HG02623 (cell line): Measurements from ENCODE around the gene NXNL1.

Experiments
- ATAC-seq: cut with Tn5 transposase; IDR thresholded peaks from one replicate; pipeline ENCODE4 v1.9.1; 2021; ENCODE audit warnings: moderate library complexity; ENCODE audit not compliant: unreplicated experiment

Gene NXNL1

DNA sequence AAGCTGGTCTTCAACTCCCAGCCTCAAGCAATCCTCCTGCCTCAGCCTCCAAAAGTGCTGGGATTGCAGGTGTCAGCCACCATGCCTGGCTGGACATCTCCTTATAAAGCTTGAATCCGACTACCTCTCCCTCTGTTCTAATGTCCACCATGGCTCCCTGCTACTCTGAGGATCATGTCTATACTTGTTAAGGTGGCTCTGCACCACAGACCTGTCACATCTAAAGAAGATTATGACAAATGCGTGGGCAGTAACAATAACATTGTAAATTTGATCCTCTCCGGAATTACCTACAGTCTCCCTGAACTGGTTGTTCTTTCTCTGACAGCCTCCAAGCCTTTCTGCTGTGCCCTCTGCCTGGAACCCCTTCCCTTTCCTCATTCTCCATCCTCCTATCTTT, 1.8 kb downstream of the NXNL1 start:
- ATAC-seq: no peak

DNA sequence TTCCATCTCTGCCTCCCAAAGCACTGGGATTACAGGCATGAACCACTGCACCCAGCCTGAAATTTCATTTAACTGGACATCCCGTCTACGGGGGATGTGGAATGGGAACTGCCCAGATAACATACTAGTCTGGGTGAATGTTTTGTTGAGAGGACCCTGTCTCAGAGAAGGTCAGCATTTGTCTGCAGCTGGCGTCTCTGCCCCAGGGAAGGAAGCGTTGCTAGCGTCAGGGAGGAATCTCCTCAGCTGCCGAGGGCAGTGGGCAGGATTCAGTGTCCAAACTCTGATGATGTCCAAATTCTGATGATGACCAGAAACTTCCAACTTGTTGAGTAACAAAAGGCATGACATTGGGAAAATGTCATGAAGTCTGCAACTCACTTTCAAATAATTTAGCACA, 3.1 kb downstream of the NXNL1 start:
- no peak for ATAC-seq

DNA sequence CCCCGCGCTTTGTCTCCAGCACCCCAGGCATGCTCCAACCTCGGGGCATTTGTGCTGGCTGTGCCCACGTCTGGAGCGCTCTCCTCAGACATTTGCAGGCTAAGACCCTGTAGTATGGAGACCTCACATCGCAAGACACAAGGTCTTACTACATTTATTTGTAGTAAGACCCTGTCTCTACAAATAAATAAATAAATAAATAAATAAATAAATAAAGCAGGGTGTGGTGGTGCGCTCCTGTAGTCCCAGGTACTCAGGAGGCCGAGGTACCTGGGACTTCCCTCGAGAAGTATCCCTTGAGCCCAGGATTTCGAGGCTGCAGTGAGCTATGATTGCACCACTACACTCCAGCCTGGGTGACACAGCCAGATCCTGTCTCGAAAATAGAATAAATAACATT, 4.6 kb downstream of the NXNL1 start:
- ATAC-seq: no peak

- ATAC-seq: no peak
Measured at GRCh38 chr19:17455308-17456123, 5.2 kb downstream of the NXNL1 start.

GRCh38 chr19:17454576-17455071, 6.1 kb downstream of the NXNL1 start:
- no peak for ATAC-seq

GRCh38 chr19:17451820-17452219, 8.9 kb downstream of the NXNL1 start:
- ATAC-seq: no peak

DNA sequence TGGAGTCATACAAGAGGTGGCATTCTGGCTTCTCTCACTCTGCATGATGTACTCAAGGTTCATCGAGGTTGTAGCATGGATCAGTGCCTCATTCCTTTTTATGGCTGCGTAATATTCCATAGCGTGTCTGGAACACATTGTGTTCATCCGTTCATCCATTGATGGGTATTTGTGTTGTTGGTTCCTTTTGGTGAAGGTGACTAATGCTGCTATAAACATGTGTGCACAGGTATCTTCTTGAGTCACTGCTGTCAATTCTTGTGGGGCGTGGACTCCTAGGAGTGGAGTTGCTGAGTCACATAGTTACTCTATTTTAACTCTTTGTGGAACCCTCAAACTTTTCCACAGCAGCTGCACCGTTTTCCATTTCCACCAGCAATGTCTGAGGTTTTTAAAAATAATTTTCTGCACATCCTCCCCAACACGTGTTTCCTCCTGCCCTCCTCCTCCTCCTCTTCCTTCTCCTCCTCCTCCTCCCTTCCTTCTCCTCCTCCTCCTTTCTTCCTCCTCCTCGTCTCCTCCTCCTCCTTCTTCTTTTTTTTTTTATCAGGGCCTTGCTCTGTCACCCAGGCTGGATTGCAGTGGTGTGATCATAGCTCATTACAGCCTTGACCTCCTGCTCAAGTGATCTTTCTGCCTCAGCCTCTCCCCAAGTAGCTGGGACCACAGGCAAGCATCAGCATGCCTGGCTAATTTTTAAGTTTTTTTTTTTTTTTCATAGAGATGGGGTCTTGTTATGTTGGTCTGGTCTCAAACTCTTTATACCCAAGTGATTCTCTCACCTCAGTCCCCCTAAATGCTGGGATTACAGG, 10.3 kb downstream of the NXNL1 start:
- no peak for ATAC-seq

DNA sequence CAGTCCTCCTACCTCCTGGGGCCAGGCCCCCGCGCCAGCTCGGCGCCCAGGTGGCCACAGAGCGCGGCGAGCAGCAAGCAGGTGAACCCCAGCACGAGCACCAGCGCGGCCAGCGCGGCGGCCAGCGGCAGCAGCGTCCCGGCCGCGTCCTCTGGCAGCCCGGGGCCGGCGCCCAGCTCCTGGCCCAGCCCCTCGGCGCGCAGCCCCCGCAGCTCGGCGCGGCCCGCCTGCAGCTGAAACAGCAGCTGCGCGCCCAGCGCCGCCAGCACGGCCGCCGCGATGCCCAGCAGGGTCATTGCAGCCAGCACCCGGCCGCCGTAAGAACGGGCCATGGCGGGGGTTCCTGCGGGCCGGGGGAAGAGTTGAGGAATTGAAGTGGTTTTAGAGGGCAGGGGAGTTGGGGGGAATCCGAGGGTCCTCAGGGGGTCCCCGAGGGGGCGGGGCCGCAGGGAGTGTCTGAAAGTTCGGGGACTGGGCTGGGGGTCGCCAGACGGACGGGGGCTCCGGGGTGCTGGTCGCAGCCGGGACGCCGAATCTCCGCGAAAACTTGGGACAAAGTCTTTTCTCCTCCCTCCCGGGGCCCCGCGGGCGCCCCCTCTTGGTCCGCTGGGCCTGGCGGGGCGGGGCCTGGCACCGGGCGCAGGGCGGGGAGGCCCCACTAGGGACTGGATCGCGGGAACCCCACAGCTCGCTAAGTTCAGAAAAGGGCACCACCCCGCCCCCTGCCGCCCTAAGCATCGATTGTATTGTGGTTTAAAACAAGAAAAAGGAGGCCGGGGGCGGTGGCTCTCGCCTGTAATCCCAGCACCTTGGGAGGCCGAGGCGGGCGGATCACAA, 12.4 kb downstream of the NXNL1 start, which contains the start of gene TMEM221:
TMEM221 (minus strand) TSS at position 538 of the 837 bp plus-strand sequence; CDS start at position 332, 206 bp downstream.
- no peak for ATAC-seq

GRCh38 chr19:17447704-17448130, 13.0 kb downstream of the NXNL1 start:
- ATAC-seq: no peak

GRCh38 chr19:17445526-17446165, 15.1 kb downstream of the NXNL1 start:
- no peak for ATAC-seq

DNA sequence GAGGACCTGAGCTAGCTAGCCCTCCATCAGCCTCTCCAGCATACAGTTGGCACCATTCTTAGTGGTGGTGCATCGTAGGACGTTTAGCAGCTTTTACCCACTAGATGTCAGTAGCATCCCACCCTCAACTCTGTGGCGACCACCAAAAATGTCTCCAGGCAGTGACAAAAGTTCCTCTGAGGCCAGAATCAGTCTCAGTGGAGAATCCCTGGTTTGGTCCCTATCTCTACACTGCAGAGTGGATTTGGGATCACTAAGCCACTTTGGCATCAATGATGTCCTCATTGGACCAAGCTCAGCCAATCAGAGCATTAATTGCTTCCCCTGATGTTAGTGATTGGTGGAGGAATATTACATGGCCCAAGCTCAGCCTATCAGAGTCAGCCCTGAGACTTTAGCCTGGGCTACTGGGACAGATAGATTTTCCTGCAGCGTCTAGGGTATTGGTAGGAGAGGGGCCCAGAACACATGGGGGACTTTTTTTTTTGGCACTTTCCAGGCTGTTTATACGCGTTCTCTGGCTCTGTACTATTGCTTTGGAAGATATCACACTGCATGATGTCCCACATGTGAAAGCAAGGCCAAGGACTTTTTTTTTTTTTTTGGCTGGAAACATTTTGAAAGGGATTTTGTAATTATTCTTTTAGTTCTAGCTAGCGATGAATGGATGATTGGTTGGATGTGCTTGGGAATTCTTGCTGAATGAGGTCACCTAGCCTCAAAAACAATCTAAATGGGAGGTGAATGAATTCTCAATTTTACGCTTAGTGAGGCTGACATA, 19.3 kb downstream of the NXNL1 start:
- no peak for ATAC-seq

GRCh38 chr19:17436874-17437267, 23.9 kb downstream of the NXNL1 start:
- no peak for ATAC-seq

DNA sequence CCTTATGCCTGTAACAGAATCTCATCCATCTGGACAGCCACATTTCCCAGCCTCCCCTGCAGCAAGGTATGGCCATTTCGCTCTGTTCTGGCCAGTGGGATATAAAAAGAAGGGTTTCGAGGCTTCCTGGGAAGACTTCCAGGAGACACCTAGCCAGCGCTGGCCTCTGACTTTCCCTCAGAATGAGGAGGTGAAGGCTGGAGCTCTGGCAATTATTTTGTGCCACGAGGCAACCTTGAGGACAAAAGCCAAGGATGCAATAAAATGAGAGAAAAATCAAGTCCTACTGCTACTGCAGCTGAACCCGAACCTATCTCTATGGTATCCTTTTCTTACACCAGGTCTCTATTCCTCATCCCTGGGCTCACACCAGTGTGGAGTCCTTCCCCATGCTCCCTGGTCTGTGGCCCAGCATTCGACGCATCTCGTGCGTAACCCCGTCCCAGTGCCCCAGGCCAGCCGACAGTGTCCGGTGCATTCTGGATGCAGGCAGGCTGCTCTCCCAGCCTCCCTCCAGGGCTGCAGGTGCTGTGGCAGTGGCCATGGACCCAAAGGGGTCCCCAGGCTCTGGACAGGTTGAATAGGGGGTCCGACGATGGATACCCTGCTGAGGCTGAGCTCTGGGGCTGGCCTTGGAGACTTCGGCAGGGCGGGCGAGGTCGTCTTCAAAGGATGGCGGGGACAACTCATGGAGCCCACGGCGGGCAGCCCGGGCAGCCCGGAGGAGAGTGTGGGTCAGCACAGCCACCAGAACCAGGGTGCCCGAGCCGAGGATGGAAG, 24.4 kb downstream of the NXNL1 start:
- ATAC-seq: no peak

DNA sequence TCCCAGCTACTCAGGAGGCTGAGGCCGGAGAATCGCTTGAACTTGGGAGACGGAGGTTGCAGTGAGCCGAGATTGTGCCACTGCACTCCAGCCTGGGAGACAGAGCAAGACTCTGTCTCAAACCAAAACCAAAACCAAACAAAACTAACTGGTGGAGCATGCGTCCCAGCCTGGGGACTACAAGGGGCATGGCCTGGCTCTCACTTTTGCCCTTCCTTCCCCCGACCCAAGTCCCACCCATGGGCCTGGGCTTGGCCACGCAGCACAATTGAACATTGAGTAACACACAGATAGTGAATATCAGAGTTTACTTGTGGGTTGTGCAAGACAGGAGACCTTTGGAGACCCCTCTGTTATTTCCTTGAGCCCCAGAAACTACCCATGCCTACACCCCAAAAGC, 25.5 kb downstream of the NXNL1 start:
- ATAC-seq: no peak

DNA sequence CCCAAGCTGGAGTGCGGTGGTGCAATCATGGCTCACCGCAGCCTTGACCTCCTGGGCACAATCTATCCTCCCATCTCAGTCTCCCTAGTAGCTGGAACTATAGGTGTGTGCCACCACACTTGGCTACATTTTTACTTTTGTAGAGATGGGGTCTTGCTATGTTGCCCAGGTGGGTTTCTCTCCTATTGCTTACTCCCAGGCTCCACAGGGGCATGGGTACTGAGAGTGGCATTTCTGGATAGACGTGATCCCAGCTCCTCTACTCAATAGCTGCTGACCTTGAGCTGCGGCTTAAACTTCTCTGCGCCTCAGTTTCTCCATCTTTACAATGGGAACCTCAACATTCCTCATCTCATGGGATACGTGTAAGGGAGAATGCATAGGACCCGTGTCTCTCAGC, 29.3 kb downstream of the NXNL1 start:
- no peak for ATAC-seq

DNA sequence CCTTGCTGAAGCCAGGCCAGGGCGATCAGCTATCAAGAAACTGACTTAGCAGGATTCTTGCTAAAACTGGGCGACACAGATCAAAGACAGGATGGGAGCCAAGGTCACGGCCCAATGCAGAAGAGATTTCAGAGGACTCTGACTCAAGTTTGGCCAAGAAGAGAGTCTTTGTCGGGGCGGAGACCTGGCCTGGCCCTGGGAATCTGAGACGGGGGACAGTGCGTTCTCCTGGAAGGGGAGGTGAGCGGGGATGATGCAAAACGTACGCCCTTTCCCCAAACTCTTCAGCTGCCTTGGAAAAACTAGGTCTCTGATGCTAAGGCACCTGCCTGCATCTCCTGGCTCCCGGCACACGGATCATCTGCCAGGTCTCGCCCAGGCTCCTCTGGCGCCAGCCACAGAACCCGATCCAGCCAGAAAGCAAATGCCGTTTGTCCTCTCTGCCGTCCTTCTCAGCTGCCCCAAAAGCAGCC, 31.0 kb downstream of the NXNL1 start:
- ATAC-seq: no peak

DNA sequence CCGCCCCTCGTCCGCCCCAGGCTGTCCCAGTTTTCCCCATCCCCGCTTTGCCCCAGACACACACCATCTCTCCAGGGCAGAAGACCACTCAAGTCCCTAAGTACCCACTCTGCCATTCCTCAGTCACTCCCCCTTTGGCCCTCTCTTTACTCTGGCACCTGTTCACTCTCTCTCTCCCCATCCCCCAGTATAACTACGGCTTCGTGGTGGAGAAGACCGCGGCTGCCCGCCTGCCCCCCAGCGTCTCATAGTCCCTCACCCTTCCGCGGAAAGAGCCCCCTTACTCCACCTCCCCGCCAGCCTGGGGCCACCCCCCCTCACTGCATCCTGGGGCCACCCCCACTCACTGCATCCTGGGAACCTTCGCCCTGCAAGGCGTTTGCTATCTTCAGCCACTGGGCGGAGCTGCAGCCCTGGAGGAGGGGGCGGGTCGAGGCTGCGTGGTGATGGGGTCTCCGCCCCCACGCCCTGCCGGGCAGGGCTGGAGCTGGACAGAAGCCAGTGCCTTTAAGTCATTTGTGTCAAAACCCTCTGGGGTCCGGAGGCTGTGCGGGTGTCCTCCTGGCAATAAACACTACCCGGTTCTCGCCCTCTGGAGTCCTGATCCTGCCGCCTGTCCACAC, 35.9 kb downstream of the NXNL1 start:
- no peak for ATAC-seq

DNA sequence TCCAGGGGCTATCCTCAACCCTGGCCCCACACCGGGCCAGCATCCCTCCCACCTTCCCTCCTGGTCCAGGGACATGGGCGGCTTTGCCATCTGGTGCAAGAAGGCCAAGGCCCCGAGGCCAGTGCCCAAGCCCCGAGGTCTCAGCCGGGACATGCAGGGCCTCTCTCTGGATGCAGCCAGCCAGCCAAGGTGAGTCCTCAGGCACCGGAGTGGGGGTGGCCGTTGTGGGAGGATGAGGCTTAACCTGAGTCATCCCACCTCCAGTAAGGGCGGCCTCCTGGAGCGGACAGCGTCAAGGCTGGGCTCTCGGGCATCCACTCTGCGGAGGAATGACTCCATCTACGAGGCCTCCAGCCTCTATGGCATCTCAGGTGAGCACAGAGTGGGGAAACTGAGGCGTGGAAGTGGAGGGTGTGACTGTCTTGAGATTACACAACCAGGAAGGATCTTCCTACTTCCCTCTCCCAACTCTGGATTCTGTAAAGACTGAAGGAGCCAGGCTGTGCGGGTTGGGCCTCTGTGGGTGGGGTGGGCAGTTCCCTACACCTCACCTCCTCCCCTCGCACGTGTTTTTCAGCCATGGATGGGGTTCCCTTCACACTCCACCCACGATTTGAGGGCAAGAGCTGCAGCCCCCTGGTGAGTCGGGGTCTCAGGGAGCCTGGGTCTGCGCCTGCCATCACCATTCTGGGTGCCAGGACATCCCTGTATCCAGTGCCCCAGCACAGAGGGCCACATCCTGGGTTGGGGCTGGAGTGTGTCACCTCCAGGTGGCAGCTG, 37.1 kb downstream of the NXNL1 start:
- ATAC-seq: no peak
